ENCODE results near the gene OR5M8.

The OR5M8 gene

DNA sequence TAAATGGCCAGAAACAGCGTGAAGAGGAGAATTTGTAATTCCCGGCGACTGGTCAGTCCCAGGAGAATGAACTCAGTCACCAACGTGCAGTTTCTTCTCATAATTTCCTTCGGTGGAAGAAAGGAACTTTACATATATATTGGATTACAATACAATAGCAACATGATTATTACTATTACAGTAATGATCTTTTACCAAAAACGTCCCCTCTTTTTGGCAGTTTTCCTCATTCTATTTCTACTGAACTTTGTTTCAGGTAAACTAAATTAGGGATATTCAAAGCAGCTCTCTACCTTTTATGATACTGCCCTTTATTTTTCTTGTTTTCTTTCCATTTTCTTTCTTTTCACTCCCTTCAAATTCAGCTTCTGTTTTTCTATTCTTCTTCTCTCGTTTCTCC lies at the start of gene OR5M8:
Gene OR5M8 (minus strand): TSS at position 101 of the 400 bp plus-strand sequence. CDS start 0 bp downstream, at position 101.
- Histone ChIP-seq H3K27ac (ENCODE audit: poor library complexity, severe bottlenecking) (no peak within 1 kb of the TSS), H3K9me3 (ENCODE audit: severe bottlenecking) (no peaks in the 10 kb centered on the region), H3K4me3 (ENCODE audit: severe bottlenecking) (no peak within 1 kb of the TSS), H3K36me3 (ENCODE audit: low read depth) (no peaks in the 10 kb centered on the region), H3K4me1 (ENCODE audit: insufficient read depth, poor library complexity, severe bottlenecking) (no peaks in the 10 kb centered on the region), H3K27me3 (ENCODE audit: insufficient read depth, poor library complexity, severe bottlenecking) (no peaks in the 10 kb centered on the region)
- ATAC-seq (ENCODE audit: low read depth): no peak
- TF ChIP-seq, protein P1, sequence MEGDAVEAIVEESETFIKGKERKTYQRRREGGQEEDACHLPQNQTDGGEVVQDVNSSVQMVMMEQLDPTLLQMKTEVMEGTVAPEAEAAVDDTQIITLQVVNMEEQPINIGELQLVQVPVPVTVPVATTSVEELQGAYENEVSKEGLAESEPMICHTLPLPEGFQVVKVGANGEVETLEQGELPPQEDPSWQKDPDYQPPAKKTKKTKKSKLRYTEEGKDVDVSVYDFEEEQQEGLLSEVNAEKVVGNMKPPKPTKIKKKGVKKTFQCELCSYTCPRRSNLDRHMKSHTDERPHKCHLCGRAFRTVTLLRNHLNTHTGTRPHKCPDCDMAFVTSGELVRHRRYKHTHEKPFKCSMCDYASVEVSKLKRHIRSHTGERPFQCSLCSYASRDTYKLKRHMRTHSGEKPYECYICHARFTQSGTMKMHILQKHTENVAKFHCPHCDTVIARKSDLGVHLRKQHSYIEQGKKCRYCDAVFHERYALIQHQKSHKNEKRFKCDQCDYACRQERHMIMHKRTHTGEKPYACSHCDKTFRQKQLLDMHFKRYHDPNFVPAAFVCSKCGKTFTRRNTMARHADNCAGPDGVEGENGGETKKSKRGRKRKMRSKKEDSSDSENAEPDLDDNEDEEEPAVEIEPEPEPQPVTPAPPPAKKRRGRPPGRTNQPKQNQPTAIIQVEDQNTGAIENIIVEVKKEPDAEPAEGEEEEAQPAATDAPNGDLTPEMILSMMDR (IDR thresholded peaks at IDR 0.05; ENCODE audit: poor library complexity, severe bottlenecking): no peak
- DNase-seq (ENCODE audit: low spot score): no peak

DNA sequence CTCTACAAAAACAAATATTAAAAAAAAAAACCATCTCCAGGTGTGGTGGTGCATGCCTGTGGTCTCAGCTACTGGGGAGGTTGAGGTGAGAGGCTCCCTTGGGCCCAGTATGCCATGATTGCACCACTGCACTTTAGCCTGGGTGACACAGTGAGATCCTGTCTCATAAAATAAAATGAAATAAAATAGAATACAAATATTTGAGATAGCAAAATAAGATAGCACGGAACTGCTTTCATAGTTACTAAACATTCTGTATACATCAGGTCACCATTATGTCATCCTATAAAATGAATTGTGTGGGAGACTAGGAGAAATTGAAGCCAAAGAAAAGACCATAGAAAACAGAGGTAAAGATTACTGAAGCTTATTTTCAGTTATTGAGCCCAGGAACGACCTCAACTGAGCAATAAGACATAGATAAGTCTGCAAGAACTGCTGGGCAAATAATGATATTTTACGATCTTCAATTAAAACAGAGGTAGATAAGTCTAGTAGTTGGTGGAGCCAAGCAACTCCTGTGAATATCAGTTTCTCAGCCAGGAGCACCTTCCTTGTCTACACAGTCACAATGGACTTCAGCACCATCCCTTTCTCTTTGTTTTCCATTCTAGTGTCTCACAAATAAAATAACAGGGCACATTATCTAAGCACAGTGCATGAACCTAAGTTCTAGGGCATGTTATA lies 42.0 kb upstream of the OR5M8 start:
- ATAC-seq (ENCODE audit: low read depth) (no peak), DNase-seq (ENCODE audit: low spot score) (no peak)
- Histone ChIP-seq H3K4me1 (ENCODE audit: insufficient read depth, poor library complexity, severe bottlenecking) (no peaks in the 10 kb centered on the region), H3K9me3 (ENCODE audit: severe bottlenecking) (no peaks in the 10 kb centered on the region), H3K27ac (ENCODE audit: poor library complexity, severe bottlenecking) (no peak overlapping the region), H3K27me3 (ENCODE audit: insufficient read depth, poor library complexity, severe bottlenecking) (peaks cover 2% of the 10 kb centered on the region), H3K36me3 (ENCODE audit: low read depth) (no peaks in the 10 kb centered on the region), H3K4me3 (ENCODE audit: severe bottlenecking) (no peak overlapping the region)
- TF ChIP-seq, protein P1 (IDR thresholded peaks at IDR 0.05; ENCODE audit: poor library complexity, severe bottlenecking): no peak

DNA sequence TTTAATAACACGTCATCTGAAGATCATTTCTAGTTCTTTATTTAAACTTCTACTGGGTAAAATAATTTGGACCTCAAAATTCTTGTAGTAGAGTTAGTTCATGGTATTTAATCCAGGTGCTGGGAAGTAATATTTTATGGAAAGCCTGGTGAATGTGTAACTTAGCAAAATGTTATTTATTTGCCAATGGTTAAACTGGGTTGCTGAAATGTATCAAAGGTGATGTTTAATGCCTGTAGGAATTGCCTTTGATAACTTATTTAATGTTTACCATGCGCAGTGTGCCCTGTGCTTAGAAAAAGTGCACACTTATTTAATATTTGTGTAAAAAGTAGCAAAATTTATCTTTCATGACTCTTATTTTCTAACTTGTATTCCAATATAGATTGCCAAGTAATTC lies 40.7 kb upstream of the OR5M8 start:
- DNase-seq (ENCODE audit: low spot score) (no peak), ATAC-seq (ENCODE audit: low read depth) (no peak)
- TF ChIP-seq, protein P1 (IDR thresholded peaks at IDR 0.05; ENCODE audit: poor library complexity, severe bottlenecking): no peak
- no peaks in the 10 kb centered on the region for H3K9me3 ChIP-seq (ENCODE audit: severe bottlenecking)
- H3K27me3 ChIP-seq (ENCODE audit: insufficient read depth, poor library complexity, severe bottlenecking): peaks cover 2% of the 10 kb centered on the region
- H3K4me1 ChIP-seq (ENCODE audit: insufficient read depth, poor library complexity, severe bottlenecking): no peaks in the 10 kb centered on the region
- H3K27ac ChIP-seq (ENCODE audit: poor library complexity, severe bottlenecking): no peak overlapping the region
- H3K4me3 ChIP-seq (ENCODE audit: severe bottlenecking): no peak overlapping the region
- no peaks in the 10 kb centered on the region for H3K36me3 ChIP-seq (ENCODE audit: low read depth)

- DNase-seq (ENCODE audit: low spot score) (no peak), ATAC-seq (ENCODE audit: low read depth) (no peak)
- Histone ChIP-seq H3K9me3 (ENCODE audit: severe bottlenecking) (no peaks in the 10 kb centered on the region), H3K36me3 (ENCODE audit: low read depth) (no peaks in the 10 kb centered on the region), H3K4me3 (ENCODE audit: severe bottlenecking) (no peak overlapping the region), H3K4me1 (ENCODE audit: insufficient read depth, poor library complexity, severe bottlenecking) (no peaks in the 10 kb centered on the region), H3K27me3 (ENCODE audit: insufficient read depth, poor library complexity, severe bottlenecking) (no peaks in the 10 kb centered on the region), H3K27ac (ENCODE audit: poor library complexity, severe bottlenecking) (no peak overlapping the region)
- TF ChIP-seq, protein P1 (IDR thresholded peaks at IDR 0.05; ENCODE audit: poor library complexity, severe bottlenecking): peak; percentile 37
Observed at GRCh38 chr11:56522008-56522407, 30.8 kb upstream of the OR5M8 start.

GRCh38 chr11:56513280-56513679 lies 22.1 kb upstream of the OR5M8 start:
- TF ChIP-seq, protein P1 (IDR thresholded peaks at IDR 0.05; ENCODE audit: poor library complexity, severe bottlenecking): no peak
- H3K4me1 ChIP-seq (ENCODE audit: insufficient read depth, poor library complexity, severe bottlenecking): no peaks in the 10 kb centered on the region
- no peaks in the 10 kb centered on the region for H3K27me3 ChIP-seq (ENCODE audit: insufficient read depth, poor library complexity, severe bottlenecking)
- ATAC-seq (ENCODE audit: low read depth): no peak
- H3K9me3 ChIP-seq (ENCODE audit: severe bottlenecking): no peaks in the 10 kb centered on the region
- no peak overlapping the region for H3K4me3 ChIP-seq (ENCODE audit: severe bottlenecking)
- no peaks in the 10 kb centered on the region for H3K36me3 ChIP-seq (ENCODE audit: low read depth)
- DNase-seq (ENCODE audit: low spot score): no peak
- no peak overlapping the region for H3K27ac ChIP-seq (ENCODE audit: poor library complexity, severe bottlenecking)
